Ishikawa (cell line): ENCODE measurements around the gene VEPH1.

Source experiments
- CEBPB ChIP-seq: IDR thresholded peaks from 2 replicates; pipeline ENCODE4 v1.6.1; 2012
- CREB1 ChIP-seq: IDR thresholded peaks from 2 replicates; pipeline ENCODE4 v1.6.1; 2012; ENCODE audit warnings: low read depth
- EGR1 ChIP-seq: IDR thresholded peaks from 2 replicates; pipeline ENCODE4 v1.6.1; 2012
- EP300 ChIP-seq: IDR thresholded peaks from 2 replicates; pipeline ENCODE4 v1.6.1; 2012; ENCODE audit warnings: borderline replicate concordance
- FOXM1 ChIP-seq: IDR thresholded peaks from 2 replicates; pipeline ENCODE4 v1.6.1; 2012; ENCODE audit warnings: low read depth, borderline replicate concordance
- NFIC ChIP-seq: IDR thresholded peaks from 2 replicates; pipeline ENCODE4 v1.6.1; 2012
- RAD21 ChIP-seq: IDR thresholded peaks from 2 replicates; pipeline ENCODE4 v1.6.1; 2012; ENCODE audit warnings: low read depth
- TAF1 ChIP-seq: IDR thresholded peaks from 2 replicates; pipeline ENCODE4 v1.6.1; 2012; ENCODE audit warnings: low read depth, mild to moderate bottlenecking
- TCF12 ChIP-seq: IDR thresholded peaks from 2 replicates; pipeline ENCODE4 v1.6.1; 2012; ENCODE audit warnings: low read depth
- TEAD4 ChIP-seq: IDR thresholded peaks from 2 replicates; pipeline ENCODE4 v1.6.1; 2012
- YY1 ChIP-seq: IDR thresholded peaks from 2 replicates; pipeline ENCODE4 v1.6.1; 2012; ENCODE audit warnings: low read depth
- ZBTB7A ChIP-seq: IDR thresholded peaks from 2 replicates; pipeline ENCODE4 v1.6.1; 2012; ENCODE audit warnings: low read depth
- TF ChIP-seq, protein P1 (sequence below): IDR thresholded peaks from 2 replicates; pipeline ENCODE4 v1.6.1; 2012
- TF ChIP-seq, protein P2 (sequence below): IDR thresholded peaks from 2 replicates; pipeline ENCODE4 v1.6.1; 2012; ENCODE audit warnings: low read depth, mild to moderate bottlenecking
- TF ChIP-seq, protein P3 (sequence below): IDR thresholded peaks from 2 replicates; pipeline ENCODE4 v1.6.1; 2012

Gene VEPH1

DNA sequence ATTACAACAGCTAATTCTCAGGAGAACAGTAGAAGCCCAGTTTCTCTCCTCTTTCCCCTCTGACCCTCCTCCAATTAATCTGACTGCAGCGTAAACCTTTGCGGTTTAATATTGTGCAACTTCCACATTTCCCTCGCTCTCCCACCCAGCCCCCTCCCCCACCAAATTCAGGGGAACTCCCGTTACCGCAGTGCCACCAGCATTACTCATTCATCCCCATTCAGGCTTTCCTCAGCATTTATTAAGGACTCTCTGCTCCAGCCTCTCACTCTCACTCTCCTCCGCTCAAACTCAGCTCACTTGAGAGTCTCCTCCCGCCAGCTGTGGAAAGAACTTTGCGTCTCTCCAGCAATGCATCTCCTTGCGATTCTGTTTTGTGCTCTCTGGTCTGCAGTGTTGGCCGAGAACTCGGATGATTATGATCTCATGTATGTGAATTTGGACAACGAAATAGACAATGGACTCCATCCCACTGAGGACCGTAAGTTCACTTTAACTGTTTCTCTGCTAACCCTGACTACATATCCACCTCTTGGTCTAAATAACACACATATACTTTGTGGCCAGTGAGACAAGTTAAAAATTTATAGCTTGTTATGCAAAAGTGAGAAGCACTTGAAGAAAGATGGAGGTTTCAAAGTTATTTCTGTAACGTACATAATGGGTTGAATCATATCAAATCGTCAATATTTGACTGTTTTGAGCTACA, 66.5 kb downstream of the VEPH1 start, which contains the start of gene PTX3:
PTX3 (plus strand) TSS at position 268 of the 709 bp plus-strand sequence; CDS start at position 352, 84 bp downstream.
- TF ChIP-seq TCF12 = no peak
- no peak for TF ChIP-seq TAF1
- TF ChIP-seq TEAD4 = no peak
- no peak for TF ChIP-seq EGR1
- TF ChIP-seq, protein P1, sequence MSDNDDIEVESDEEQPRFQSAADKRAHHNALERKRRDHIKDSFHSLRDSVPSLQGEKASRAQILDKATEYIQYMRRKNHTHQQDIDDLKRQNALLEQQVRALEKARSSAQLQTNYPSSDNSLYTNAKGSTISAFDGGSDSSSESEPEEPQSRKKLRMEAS = no peak
- no peak for TF ChIP-seq RAD21
- TF ChIP-seq NFIC = no peak
- TF ChIP-seq, protein P2, sequence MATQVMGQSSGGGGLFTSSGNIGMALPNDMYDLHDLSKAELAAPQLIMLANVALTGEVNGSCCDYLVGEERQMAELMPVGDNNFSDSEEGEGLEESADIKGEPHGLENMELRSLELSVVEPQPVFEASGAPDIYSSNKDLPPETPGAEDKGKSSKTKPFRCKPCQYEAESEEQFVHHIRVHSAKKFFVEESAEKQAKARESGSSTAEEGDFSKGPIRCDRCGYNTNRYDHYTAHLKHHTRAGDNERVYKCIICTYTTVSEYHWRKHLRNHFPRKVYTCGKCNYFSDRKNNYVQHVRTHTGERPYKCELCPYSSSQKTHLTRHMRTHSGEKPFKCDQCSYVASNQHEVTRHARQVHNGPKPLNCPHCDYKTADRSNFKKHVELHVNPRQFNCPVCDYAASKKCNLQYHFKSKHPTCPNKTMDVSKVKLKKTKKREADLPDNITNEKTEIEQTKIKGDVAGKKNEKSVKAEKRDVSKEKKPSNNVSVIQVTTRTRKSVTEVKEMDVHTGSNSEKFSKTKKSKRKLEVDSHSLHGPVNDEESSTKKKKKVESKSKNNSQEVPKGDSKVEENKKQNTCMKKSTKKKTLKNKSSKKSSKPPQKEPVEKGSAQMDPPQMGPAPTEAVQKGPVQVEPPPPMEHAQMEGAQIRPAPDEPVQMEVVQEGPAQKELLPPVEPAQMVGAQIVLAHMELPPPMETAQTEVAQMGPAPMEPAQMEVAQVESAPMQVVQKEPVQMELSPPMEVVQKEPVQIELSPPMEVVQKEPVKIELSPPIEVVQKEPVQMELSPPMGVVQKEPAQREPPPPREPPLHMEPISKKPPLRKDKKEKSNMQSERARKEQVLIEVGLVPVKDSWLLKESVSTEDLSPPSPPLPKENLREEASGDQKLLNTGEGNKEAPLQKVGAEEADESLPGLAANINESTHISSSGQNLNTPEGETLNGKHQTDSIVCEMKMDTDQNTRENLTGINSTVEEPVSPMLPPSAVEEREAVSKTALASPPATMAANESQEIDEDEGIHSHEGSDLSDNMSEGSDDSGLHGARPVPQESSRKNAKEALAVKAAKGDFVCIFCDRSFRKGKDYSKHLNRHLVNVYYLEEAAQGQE = no peak
- no peak for TF ChIP-seq FOXM1
- no peak for TF ChIP-seq YY1
- no peak for TF ChIP-seq EP300
- TF ChIP-seq, protein P3, sequence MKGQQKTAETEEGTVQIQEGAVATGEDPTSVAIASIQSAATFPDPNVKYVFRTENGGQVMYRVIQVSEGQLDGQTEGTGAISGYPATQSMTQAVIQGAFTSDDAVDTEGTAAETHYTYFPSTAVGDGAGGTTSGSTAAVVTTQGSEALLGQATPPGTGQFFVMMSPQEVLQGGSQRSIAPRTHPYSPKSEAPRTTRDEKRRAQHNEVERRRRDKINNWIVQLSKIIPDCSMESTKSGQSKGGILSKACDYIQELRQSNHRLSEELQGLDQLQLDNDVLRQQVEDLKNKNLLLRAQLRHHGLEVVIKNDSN = no peak
- no peak for TF ChIP-seq ZBTB7A
- TF ChIP-seq CREB1 = no peak

DNA sequence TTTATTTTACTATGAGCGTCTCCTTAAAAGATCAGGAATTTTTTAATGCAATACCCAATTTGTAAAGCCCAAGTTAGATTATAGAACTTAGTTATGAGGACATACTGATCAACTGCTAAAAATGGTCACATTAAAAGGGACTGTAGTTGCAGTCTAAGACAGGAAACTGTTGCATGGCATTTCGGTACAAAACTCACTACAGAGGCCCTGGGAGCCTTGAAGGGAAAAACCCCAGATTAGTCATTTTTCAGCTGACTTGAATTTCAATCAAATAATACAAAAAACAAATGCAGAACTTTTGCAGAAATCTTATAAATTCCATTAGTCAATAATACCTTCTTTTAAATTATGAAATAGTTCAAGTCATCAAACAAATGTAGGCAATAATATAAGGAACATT, 73.5 kb downstream of the VEPH1 start:
- TF ChIP-seq ZBTB7A (no peak), RAD21 (no peak), CREB1 (no peak), EGR1 (no peak), YY1 (no peak), FOXM1 (no peak), TAF1 (no peak), TEAD4 (no peak), CEBPB (no peak), EP300 (no peak), NFIC (no peak)
- TF ChIP-seq, protein P1 = no peak
- TF ChIP-seq, protein P2 = no peak
- TF ChIP-seq, protein P3 = no peak

DNA sequence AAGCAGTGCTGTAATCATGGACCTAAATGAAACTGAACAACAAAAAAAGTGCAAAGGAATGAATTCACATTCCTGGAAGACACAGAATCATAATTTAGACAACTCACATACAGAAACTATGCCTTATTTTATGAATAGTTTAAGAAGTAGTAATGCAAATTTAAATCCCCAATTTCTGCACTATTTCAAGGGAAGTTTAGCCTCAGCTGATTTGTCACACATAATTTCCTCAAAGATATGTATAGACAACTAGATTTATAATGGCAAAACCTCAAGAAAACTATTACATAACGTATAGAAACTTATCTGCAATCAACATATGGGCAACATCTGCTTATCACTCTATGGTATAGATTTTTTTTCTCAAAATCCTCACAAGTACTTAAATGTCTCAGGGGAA, 74.4 kb downstream of the VEPH1 start:
- no peak for TF ChIP-seq EGR1
- TF ChIP-seq, protein P1 = no peak
- no peak for TF ChIP-seq TEAD4
- TF ChIP-seq, protein P2 = no peak
- TF ChIP-seq NFIC = no peak
- no peak for TF ChIP-seq TAF1
- TF ChIP-seq EP300 = no peak
- no peak for TF ChIP-seq YY1
- TF ChIP-seq CREB1 = no peak
- TF ChIP-seq TCF12 = no peak

DNA sequence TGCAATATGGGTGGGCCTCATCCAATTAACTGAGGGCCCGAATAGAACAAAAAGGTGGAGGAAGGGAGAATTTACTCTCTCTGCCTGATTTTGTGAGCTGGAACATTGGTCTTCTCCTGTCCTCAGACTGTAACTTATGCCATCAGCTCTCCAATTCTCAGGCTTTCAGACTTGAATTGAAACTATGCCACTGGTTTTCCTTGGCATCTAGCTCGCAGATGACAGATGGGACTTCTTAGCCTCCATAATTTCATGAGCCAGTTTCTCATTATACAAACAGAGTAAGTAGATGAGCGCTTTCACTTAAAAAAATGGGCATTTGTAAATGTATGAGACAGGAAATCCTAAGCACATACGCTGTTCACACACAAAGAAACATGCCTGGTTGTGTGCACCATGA, 75.3 kb downstream of the VEPH1 start:
- TF ChIP-seq CEBPB (no peak), EGR1 (no peak), ZBTB7A (no peak)
- TF ChIP-seq, protein P1 = no peak
- TF ChIP-seq, protein P2 = no peak
